Mononuclear cell (primary cell): ENCODE results near the gene AXIN2. TPM values are rescaled to one million over a fixed set of nuclear protein-coding genes. Genes with fewer than 3 reads are reported as not detected.
A peak's percentile ranks its signal among the peaks of the same experiment; 100 is the strongest.

Source experiments
- H3K27me3 ChIP-seq: 2 replicates; pipeline ENCODE4 v1.6.0; 2011; ENCODE audit warnings: low read length, control low read depth; ENCODE audit not compliant: insufficient read depth
- H3K4me1 ChIP-seq: 2 replicates; pipeline ENCODE4 v1.5.1; 2011; ENCODE audit warnings: mild to moderate bottlenecking, low read length, control low read depth; ENCODE audit not compliant: insufficient read depth
- H3K4me3 ChIP-seq: 2 replicates; pipeline ENCODE4 v1.5.1; 2011; ENCODE audit warnings: mild to moderate bottlenecking, low read length, moderate library complexity
- H3K9me3 ChIP-seq: 2 replicates; pipeline ENCODE4 v1.5.1; 2011; ENCODE audit warnings: low read depth, mild to moderate bottlenecking, control low read depth, low read length
- total RNA-seq: library from RNA; depleted of rRNA; stranded (reverse); fragments of >200 nt; gene quantifications from one replicate; pipeline ENCODE4 v1.2.3, GENCODE V29; 2012

Gene AXIN2, protein sequence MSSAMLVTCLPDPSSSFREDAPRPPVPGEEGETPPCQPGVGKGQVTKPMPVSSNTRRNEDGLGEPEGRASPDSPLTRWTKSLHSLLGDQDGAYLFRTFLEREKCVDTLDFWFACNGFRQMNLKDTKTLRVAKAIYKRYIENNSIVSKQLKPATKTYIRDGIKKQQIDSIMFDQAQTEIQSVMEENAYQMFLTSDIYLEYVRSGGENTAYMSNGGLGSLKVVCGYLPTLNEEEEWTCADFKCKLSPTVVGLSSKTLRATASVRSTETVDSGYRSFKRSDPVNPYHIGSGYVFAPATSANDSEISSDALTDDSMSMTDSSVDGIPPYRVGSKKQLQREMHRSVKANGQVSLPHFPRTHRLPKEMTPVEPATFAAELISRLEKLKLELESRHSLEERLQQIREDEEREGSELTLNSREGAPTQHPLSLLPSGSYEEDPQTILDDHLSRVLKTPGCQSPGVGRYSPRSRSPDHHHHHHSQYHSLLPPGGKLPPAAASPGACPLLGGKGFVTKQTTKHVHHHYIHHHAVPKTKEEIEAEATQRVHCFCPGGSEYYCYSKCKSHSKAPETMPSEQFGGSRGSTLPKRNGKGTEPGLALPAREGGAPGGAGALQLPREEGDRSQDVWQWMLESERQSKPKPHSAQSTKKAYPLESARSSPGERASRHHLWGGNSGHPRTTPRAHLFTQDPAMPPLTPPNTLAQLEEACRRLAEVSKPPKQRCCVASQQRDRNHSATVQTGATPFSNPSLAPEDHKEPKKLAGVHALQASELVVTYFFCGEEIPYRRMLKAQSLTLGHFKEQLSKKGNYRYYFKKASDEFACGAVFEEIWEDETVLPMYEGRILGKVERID
- 28.5 TPM for total RNA-seq

DNA sequence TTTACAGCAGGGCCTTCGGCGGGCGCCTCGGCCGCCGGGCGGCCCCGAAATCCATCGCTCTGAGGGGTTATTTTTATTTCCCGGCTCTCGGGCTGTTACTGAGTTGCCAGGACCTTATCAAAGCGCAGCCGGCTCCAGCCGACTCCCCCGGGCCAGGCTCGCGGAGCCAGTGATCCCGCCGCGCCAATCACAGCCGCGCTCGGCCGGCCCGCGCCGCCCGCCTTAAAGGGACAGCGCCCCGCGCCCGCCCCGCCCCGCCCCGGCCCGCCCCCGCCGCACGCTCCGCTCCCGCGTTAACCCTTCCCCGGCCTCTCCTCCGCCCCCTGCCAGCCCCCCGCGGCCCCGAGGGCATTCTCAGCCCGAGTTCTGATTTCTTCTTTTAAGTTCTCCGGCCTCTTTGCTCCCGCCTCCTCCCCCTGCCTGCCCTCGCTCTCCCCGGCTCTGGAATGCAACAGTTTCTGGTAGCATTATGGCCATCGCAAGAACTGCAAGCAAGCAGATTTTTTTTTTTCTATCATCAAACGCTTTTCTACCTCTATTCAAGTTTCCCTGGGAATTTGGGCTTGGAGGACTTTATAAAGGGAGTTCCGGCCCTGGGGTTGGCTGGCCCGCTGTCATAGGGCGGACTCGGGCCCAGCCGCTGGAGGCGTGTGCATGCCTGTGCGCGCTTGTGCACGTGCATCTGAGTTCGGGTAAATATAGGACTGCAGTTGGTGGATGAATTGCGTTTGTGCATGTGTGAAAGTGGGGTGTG, at the start of gene AXIN2:
Gene AXIN2, minus strand, starts transcription at position 197 of the 754 bp plus-strand sequence. CDS start 3,028 bp downstream, outside the sequence.
- peaks cover 38% of the 10 kb centered on the region for H3K27me3 ChIP-seq
- H3K9me3 ChIP-seq = no peaks in the 10 kb centered on the region
- H3K4me3 ChIP-seq = peak within 1 kb of the TSS; percentile 48
- H3K4me1 ChIP-seq = peaks cover 25% of the 10 kb centered on the region

DNA sequence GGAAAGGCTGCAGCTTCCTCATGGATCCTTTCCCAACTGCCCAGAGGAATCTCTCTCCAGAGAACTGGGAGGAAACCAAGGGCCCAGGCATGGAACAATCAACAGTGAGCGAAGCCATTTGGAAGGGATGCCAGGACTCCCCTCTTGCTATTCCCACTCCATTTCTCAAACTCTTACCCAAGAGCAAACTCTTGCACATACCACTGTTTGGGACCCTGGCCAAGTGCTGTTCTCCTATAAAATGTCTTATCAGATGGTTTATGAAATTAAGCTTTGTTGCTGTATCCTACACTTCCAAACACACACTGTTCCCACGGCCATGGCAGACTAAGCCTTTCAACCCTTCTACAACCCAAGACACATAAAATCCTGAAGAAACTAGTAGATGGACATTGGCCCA, 48.3 kb upstream of the AXIN2 start:
- H3K4me3 ChIP-seq = no peak overlapping the region
- H3K27me3 ChIP-seq = no peaks in the 10 kb centered on the region
- H3K9me3 ChIP-seq = no peaks in the 10 kb centered on the region
- no peaks in the 10 kb centered on the region for H3K4me1 ChIP-seq

DNA sequence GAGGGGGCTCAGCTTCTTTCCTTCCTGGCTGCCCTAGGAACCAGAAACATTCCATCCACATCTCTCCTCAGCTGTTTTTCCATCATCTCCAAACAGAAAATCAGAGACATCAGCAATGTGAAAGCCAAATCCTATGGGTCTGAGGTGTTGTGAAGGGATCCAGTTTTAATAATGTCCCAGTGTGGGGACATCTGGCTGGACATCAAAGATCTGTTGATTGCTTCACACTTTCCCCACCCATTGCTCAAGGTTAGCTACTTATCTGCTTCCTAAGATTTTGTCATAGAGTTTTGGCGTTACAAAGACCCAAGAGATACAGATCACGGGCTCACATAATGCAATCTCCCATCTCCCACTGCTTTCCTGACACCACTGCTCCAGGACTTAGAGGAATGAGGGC, 47.8 kb upstream of the AXIN2 start:
- no peak overlapping the region for H3K4me3 ChIP-seq
- no peaks in the 10 kb centered on the region for H3K27me3 ChIP-seq
- no peaks in the 10 kb centered on the region for H3K9me3 ChIP-seq
- no peaks in the 10 kb centered on the region for H3K4me1 ChIP-seq

DNA sequence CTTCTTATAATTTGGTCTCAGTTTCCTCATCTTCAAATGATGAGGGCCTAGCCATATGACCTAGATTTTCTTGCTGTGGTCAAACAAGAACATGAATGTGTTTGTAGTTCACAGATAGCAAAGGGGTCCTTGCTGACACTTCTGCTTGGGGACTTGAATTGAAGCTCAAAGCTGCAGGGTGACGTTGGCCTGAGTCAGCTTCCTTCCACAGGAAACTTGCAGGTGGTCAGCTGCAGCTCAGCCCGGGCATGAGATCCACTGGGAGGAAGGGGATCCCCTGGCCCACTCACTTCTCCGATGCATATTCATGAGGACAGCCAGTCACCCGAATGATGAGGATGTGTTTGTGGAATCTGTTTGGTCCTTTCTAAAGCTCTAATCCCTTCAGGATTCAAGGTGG, 42.6 kb upstream of the AXIN2 start:
- no peaks in the 10 kb centered on the region for H3K27me3 ChIP-seq
- H3K4me3 ChIP-seq = no peak overlapping the region
- H3K4me1 ChIP-seq = no peaks in the 10 kb centered on the region
- H3K9me3 ChIP-seq = no peaks in the 10 kb centered on the region

DNA sequence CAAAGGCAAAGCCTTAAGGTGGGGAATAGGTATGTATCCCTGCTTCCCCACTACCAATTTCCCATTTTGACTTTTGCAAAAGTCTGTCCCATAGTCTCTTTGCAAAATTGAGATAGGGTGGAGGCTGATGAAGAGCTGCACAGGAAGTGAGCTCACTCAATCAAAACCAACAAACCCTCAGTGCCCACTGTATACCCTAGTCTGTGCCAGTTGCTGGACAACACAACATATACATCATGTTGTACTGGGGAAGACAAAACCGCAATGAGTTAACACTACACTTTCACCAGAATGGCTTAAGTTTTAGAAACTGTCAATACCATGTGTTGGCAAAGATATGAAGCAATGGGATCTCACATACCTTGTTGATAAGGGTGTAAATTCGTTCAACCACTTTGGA, 40.4 kb upstream of the AXIN2 start:
- Histone ChIP-seq H3K27me3 (no peaks in the 10 kb centered on the region), H3K4me1 (no peaks in the 10 kb centered on the region), H3K4me3 (no peak overlapping the region), H3K9me3 (no peaks in the 10 kb centered on the region)

DNA sequence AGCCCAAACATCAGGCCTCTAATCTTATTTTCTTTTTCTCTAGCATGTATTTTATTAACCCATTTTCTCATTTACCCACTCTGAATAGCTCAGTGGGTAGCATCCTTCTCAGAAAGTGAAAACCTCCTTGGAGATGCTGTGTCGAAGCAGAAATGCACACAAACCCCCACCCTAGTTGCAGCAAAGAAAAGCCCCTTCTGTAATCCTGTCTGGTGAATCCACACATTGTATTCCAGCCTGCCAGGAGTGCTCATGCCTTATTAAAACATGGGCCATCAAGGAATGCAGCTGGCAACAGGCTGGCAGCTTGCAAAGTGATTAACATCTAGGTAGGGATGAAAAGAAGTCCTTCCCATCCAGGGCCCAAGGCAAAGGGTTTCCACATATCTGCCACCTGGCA, 39.7 kb upstream of the AXIN2 start:
- Histone ChIP-seq H3K4me1 (no peaks in the 10 kb centered on the region), H3K27me3 (no peaks in the 10 kb centered on the region), H3K4me3 (no peak overlapping the region), H3K9me3 (no peaks in the 10 kb centered on the region)

DNA sequence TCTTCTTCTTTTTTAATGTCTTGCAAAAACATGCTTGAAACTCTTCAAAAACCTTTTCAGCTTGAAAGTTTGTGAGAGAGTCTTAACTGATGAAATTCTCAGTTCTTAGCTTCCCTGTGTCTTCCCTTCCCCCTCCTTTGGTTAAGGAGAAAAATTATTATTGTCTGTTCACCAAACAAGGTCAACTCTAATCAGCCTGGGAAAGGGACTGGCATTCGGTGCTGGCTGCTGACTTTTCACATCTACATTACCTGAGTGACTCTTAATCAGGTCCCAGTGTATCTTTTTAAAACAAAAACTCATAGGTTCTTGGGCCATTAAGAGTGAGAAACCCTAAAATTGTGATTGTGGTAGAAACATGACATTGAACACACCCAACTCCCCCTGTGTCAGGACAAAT, 39.1 kb upstream of the AXIN2 start:
- Histone ChIP-seq H3K4me1 (no peaks in the 10 kb centered on the region), H3K9me3 (no peaks in the 10 kb centered on the region)

DNA sequence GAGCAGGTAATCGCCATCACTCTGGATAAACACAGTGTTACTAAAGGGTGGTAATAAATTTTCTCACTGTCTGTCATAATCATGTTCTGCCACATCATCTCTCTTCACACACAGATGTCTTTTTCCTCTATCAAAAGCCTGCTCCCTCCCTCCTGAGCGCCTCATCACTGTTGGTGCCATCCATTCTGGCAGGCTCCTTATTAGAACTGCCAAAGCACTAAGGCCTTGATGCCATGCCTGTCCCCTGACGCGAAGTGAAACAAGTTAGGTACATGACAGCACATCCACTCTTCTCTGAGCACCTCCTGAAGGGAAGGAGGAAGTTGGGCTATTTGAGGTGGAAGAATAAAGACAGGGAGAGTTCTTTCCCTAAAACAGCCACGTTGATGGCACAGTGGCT, 38.2 kb upstream of the AXIN2 start:
- Histone ChIP-seq H3K4me1 (no peaks in the 10 kb centered on the region), H3K4me3 (no peak overlapping the region), H3K9me3 (no peaks in the 10 kb centered on the region), H3K27me3 (no peaks in the 10 kb centered on the region)

More for the DNA sequence above, 39.1 kb upstream of the AXIN2 start:
- H3K4me3 ChIP-seq = no peak overlapping the region
- H3K27me3 ChIP-seq = no peaks in the 10 kb centered on the region

DNA sequence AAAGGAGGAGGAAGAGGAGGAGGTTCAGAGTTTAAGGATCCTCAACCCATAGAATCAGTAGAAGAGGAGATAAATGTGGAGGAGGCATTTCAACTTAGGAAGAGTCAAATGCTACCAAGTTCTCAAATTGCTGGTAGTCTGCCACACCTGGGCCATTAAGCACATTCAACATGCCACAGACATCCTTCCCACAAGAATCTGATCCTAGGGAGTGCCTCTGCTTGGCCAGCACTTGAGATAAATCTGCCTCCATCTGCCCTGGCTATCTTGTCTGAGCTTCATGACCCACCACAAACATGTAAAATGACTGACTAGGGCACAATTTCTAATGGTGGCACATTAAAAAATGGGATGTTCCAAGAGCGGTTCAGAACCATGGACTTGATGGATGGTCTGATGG, 37.3 kb upstream of the AXIN2 start:
- Histone ChIP-seq H3K4me3 (no peak overlapping the region), H3K27me3 (no peaks in the 10 kb centered on the region), H3K9me3 (no peaks in the 10 kb centered on the region), H3K4me1 (peaks cover 2% of the 10 kb centered on the region)

DNA sequence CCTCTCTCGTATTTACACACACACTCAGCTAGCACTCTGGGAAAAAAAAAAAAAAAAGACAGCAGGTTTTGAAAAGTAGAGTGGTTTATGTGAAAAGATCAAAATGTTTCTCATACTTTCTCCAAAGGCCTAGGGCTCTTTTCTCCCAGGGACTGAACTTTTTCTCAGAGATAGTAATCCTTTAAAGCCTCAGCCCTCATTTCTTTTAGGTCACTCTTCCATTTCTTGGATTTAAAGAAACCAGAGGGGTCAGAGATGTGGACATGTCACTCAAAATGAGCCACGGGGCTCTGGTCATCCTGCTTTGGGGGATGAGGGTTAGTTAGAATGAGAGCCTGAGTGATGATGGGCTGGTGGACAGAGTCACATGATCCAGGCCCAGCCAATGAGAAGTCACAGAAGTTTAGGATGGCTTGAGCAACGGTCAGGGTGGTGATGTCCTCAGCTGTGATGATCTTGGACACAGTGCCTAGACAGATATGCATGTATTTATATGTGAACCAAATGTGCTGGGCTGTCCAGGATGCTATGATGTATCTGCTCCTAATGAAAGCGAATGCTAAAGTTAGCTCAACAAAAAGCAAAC, 33.7 kb upstream of the AXIN2 start:
- Histone ChIP-seq H3K27me3 (no peaks in the 10 kb centered on the region), H3K4me3 (no peak overlapping the region), H3K9me3 (no peaks in the 10 kb centered on the region), H3K4me1 (peaks cover 2% of the 10 kb centered on the region)

DNA sequence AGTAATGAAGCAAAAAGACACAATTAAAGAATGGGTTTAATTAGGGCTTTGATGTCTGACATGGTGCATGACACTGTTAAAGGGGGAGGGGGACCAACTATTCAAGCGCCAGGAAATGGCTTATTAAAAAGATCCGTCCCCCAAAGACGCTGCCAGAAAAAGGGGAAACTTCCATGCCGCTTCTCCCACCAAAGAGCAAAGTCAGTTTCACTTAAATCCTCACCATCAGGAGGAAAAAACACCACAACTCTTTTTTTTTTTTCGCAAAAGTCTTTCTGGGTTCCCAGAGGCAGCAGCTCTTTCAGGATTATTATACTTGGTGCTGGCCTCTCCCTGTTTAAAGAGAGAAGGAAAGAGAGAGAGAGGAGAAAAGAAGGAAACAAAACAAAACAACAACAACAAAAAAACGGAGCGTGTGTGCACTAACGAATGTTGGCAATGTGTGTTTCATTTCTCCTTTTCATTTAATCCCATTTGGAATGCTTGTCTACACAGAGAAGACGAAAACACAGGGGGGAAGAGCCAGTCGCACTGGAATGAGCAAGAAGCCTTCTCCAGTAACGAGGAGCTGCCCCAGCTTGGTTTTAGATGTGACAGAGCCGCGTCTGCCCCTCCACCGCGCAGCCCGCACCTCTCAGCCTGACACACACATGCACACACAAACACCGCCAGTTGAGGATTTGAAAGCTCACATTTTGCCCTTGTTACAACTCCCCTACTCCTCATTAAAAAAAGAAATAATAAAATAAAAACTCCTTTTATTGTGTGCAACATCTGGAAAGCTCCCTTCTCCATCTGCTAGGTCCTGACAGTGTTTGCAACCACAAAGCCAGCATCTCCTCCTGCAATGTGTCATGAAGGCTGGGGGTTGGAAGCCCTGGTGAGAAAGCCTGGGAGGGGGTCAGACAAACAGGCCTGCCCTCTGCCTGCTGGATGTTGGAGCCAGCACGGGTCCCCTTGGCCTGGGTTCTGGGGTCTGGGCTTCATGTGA, 32.7 kb upstream of the AXIN2 start:
- H3K4me1 ChIP-seq = peaks cover 2% of the 10 kb centered on the region
- no peaks in the 10 kb centered on the region for H3K9me3 ChIP-seq
- no peak overlapping the region for H3K4me3 ChIP-seq
- H3K27me3 ChIP-seq = no peaks in the 10 kb centered on the region

DNA sequence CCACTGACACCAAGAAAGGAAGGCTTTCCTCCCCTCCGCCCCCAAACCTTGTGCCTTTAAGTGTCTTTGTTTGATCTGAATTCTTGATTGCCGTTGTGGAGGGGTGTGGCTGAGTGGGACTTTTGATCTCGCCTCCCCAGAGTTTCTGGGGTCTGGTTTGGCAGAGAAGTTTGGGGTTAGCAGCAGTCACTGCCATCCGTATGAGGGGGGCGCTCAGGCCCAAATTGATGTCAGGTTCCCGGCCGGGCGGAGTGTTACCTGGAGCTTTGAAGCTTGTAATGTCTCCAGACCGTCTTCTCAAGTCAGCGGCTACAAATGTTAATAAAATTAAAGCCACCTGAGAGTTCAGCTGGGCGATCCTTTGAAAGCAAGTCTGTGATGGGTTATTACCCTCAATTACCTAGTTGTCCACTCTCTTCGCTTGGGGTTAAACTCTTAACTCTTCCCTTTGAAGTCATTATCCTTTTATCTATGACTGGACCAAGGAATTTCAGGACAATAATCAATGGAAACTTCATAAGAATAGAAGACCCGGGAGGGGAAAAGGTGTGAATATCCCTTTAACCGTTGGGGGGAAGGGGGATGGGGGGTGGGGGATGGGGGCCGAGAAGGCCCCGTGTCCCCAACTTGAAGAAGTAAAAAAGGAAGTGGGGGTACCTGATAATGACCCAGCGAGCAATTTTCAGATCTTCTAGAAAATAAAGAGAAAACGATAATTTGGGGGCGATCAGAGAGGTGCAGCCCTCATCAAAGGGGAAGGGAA, 31.8 kb upstream of the AXIN2 start:
- H3K4me1 ChIP-seq = peaks cover 2% of the 10 kb centered on the region
- no peaks in the 10 kb centered on the region for H3K9me3 ChIP-seq
- H3K4me3 ChIP-seq = no peak overlapping the region
- H3K27me3 ChIP-seq = no peaks in the 10 kb centered on the region
